HG03565 (cell line): Measurements from ENCODE around the gene CCL5.
"Not testable (repeated sequence)": the region's sequence is repeated elsewhere in the genome, so short reads cannot be mapped to it uniquely, and the experiment has no call there.

Source experiments
- ATAC-seq: cut with Tn5 transposase; IDR thresholded peaks from one replicate; pipeline ENCODE4 v1.9.1; 2021; ENCODE audit warnings: mild to moderate bottlenecking, moderate library complexity; ENCODE audit not compliant: unreplicated experiment

Gene CCL5

GRCh38 chr17:35900280-35900679 lies 20.1 kb upstream of the CCL5 start:
- no peak for ATAC-seq

DNA sequence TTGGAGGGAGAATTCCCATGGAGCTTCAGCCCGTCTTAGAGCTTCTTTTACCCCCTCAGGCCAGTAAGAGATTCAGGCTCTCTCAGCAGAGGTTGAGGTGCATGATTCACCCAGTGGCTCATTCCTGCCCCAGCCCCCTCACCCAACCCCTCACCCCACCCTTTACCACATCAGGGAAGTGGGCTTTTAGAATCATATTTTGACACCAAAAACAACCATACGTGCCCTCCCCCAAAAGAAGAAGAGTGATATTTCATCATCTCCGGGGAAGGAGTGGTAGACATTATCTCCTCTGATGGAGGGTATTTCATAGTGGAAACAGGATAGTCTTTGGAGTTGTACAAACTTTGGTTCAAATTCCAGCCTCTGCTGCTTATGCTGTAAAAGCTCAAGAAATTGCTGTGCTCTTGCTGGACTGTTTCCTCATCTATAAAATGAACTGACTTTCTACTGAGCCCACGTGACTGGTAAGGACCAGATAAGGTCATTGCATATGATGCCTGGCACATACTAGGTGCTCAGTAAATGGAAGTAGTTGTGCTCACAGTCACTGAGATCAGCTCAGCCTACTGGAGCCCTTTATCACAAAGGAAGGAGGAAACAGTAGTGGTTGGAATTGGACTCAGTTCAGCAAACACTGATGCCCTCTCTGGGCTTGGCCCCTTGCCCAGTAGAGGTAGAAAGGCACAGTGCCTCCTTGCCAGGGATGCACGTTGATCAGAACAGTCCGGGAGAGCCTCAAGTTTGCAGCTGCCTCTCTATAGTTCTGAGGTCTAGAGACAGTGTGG lies 18.3 kb upstream of the CCL5 start:
- no peak for ATAC-seq

DNA sequence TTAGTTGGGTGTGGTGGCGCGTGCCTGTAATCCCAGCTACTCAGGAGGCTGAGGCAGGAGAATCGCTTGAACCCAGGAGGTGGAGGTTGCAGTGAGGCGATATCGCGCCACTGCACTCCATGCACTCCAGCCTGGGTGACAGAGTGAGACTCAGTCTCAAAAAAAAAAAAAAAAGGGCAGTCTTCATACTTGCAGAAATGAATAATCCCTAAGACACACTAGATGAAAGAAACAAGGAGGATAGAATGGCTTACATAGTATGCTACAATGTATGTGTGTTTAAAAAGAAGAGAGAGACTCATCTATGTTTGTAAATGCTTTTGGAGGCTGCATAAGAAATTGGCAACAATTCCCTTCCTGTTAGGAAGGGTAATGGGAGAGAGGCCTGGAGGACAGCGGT lies 17.6 kb upstream of the CCL5 start:
- ATAC-seq = not testable (repeated sequence)

GRCh38 chr17:35895636-35896587 lies 15.8 kb upstream of the CCL5 start:
- no peak for ATAC-seq

- ATAC-seq = no peak
Measured at GRCh38 chr17:35894206-35894605, 14.0 kb upstream of the CCL5 start.

GRCh38 chr17:35893751-35894150 lies 13.6 kb upstream of the CCL5 start:
- no peak for ATAC-seq

- ATAC-seq = peak; percentile 44
Measured at GRCh38 chr17:35892091-35893035, 12.2 kb upstream of the CCL5 start.

GRCh38 chr17:35891269-35891668 lies 11.1 kb upstream of the CCL5 start:
- ATAC-seq = no peak

DNA sequence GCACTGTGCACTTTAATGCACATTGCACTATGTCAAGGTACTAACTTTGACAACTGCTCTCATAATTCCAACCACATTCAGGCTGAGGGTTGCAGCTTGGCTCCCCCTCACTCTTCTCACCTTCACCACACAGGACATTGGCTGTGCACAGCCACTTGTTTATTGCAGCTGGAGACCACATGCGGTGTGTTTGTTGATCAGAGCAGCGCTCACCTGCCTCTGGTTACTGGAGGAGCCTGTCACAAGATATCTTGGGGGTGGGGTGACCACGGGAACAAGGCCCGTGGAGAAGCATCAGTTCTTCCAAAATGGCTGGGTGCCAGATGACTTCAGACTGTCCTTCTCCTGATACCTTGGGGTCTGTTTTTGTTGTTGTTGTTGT lies 10.6 kb upstream of the CCL5 start:
- ATAC-seq = no peak

DNA sequence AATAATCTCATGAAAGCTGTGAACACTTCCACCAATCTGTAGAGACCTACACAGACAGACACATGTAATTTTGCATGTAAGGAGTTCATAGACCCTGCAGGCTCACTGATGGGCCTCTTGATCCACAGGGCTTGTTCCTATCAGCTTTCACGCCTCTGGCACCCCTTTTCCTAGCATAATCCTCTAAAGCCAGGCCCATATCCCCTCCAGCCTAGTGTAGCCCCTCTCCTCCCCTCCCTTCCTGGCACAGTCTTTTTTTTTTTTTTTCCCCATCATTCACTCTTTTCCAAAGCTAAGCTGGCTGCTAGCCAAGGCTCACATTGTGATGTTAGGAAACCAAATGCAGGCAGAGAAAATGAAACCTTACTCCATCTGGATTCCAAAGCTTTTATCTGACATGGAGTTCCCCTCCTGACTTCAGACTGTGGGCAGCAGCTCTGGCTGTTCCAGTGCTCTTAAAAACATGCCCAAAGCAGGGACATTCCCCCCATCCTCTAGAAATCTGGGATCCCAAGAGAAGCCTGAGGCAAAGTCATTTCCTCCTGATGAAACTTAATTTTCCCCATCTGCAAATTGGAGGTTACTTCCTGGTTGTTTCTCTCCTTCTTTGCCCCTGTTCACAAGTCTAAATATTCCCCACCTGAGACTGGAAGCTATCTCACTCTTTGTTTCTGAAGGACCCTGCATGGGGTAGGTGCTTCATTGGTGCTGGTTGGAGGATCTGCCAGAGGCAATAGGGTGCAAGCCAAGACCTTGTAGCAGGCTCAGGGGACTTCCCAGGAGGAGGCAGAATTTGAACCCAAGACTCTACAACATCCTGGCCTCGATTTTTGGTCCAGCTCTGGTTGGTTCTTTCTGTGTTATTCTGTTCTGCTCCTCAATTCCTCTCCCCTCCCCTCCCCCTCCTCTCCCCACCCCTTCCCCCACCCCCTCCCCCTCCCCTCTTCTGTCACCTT lies 9.9 kb upstream of the CCL5 start:
- no peak for ATAC-seq

DNA sequence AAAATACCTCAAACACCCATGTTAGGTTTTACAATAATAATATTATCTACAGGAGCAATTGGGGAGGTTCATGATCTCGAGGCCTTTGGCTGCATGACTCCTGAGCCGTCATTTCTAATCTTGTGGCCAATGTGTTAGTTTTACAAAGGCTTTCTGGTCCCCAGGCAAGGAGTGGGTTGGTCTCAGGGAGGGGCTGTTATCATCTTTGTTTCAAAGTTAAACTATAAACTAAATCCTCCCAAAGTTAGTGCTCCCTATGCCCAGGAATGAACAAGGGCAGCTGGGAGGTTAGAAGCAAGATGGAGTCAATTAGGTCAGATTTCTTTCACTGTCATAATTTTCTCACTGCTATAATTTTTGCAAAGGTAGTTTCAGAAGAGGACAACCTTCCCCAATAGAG lies 9.1 kb upstream of the CCL5 start:
- ATAC-seq = no peak

- ATAC-seq = no peak
Measured at GRCh38 chr17:35878361-35878760, 1.8 kb downstream of the CCL5 start.

- ATAC-seq = no peak
Measured at GRCh38 chr17:35877345-35878029, 2.7 kb downstream of the CCL5 start.

DNA sequence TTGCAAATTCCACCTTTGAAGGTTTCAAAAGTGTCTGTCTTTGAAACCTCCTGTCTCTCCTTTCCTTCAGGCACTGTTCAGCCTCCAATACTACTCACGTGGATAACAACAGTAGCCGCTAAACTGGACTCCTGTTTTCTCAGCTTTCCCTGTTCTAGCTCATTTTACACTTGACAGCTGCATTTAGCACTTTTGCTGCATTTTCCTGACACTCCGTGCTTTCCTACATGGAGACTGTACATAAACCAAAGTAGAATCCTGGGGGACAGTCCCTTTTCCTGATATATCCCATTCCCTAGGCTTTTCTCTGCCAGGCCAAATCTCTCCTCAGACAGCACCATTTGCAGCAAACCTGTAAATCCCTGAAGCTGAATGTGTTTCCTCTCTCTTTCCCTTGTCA lies 3.6 kb downstream of the CCL5 start:
- no peak for ATAC-seq

- ATAC-seq = no peak
Measured at GRCh38 chr17:35875800-35876139, 4.4 kb downstream of the CCL5 start.

GRCh38 chr17:35875072-35875799 lies 4.9 kb downstream of the CCL5 start:
- no peak for ATAC-seq

DNA sequence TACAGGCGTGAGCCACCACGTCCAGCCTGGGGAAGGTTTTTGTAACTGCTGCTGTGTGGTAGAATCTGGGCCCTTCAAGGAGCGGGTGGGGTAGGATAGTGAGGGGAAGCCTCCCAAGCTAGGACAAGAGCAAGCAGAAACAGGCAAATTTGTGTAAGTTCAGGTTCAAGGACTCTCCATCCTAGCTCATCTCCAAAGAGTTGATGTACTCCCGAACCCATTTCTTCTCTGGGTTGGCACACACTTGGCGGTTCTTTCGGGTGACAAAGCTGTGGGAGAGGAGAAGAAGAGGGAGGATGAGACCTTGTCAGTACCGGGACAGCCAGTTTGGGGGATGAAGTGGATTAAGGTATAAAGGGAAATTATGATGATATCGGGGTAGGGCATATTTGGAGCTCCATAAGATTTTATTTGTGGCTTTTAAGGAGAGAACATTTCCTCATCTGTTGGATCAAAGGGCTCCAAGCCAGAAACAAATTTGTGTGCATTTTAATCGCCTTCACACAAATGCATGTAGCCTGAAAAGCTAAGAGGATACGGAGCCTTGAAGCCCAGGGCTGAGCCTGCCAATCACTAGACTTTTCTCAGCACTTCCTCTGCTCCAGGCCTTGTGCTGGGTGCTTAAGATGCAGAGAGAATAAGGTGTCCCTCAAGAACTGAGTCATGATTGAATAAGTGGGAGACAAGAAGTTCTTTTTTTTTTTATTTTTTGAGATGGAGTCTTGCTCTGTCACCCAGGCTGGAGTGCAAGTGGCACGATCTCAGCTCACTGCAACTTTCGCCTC lies 7.8 kb downstream of the CCL5 start:
- ATAC-seq = no peak
